Raji (cell line): ENCODE results near the gene WHRN.

ENCODE experiments used
- POLR2A ChIP-seq: IDR thresholded peaks from 2 replicates; pipeline ENCODE4 v1.6.1; 2011; ENCODE audit warnings: low read depth, low read length, control low read depth; ENCODE audit not compliant: insufficient read depth

The WHRN gene

DNA sequence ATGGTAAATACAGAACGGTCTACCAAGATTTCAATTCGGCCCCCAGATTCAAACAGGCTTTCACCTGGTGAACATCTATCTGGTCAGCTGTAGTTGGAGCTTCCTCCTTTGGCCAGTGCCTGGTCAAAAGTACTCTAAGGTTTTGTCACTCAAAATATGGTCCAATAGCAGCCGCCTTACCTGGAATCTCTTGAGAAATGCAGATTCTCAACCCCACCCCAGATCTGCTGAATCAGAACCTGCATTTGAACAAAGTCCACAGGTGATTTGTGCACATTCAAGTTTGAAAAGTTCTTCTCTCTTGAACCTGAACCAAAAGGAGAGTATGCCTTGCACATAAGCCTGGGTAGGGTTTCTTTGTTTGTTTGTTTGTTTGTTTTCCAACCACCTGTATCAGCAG lies 17.6 kb upstream of the WHRN start:
- TF ChIP-seq POLR2A, result no peak

DNA sequence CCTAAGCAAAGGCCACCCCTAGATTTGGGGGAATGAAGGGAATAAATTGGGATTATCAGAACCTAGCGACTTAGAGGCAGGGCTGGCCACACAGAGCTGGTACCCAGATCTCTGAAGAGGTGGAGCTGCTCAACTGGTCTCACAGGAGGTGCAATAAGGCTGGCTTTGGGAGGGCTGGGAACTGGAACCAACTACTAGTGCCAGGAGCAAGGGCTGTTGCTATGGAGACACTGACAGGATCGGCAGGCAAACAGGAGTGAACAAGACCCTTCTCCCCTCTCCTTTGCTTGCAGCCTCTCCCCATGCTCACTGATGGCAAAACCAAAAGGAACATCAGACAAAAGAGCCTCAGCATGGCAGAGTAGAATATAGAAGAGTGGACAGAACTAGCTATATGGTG lies 17.0 kb upstream of the WHRN start:
- TF ChIP-seq POLR2A, result no peak

DNA sequence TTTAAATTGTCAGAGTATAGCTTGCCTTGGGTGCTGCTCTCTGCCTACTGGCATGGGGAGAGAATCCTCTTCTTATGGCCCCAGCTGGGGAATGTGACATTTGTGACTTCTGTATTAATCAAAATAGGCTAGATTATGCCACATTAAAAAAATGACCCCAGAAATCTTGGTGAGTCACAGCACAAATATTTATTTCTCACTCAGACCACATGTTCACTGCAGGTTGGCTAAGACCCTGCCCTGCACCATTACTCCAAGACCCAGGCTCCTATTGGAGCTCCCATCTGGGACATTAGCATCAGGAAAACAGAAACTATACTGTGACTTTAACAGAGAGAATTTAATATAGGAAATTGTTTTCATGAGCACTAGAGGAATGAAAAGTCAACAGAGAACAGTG lies 16.6 kb upstream of the WHRN start:
- no peak for TF ChIP-seq POLR2A

DNA sequence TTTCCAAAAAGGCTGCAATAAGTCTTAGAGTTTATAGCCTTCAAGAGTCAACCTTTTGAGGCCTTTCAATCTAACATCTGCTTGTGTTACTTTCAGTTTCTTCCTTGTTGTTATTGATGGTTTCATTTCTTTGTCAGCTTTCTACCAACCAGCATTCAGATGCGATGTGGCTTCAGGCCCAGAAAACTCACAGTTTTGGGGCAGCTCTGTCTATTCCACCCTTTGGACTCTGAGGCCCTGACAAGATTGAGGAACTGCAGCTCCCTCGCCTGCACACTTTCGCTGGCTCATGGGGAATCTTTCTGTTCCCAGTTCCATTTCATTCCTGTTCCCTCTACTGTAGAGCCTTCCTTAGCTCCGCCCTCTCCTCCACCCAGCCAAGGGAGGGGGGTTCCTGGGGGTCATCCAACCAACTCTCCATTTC lies 13.3 kb upstream of the WHRN start:
- TF ChIP-seq POLR2A, result no peak

DNA sequence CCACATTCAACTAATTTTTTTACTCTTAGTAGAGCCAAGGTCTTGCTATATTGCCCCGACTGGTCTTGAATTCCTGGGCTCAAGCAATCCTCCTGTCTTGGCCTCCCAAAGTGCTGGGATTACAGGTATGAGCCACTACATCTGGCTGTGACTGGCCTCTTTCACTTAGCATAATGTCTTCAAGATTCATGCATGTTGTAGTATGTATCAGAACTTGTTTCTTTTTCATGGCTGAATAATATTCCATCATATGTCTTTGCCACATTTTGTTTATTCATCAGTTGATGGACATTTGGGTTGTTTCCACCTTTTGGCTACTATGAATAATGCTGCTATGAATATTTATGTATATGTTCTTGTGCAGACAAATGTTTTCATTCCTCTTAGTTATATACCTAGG lies 12.8 kb upstream of the WHRN start:
- TF ChIP-seq POLR2A, result no peak

DNA sequence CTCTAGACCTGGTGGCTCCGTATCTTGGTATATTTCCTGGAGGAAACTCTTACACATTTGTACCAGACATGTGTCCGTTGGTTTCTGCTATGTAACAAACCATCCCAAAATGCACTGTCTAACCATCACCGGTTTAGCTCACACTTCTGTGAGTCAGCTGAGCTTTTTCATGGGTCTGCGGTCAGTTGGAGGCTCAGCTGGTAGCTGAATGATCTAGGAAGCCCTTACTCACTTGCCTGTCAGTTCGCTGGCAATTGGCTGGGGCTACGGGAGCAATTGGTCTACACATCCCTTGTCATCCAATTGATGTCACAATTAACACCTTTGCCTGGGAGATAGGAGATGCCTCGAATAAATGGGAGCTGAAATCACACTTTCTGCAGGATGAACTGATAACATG lies 11.6 kb upstream of the WHRN start:
- TF ChIP-seq POLR2A, result no peak

DNA sequence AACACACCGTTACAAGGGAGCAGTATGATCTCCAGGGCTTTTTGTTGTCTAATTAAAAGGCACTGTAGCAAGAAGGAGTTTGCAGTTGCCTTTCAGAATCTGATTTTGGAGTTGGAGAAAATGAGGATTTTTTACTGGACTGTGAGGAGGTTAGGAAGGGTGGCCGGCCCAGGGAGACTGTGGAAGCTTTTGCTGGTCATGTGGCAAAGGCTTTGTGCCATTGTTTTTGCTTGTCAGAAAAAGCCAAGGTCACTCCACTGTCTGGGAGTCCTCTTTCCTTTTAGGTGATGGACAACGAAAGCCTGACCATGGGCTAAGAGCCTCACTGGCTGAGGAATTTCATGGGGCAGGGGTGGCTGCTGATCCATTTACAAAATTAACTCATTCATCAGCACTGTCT lies 10.3 kb upstream of the WHRN start:
- TF ChIP-seq POLR2A, result no peak

DNA sequence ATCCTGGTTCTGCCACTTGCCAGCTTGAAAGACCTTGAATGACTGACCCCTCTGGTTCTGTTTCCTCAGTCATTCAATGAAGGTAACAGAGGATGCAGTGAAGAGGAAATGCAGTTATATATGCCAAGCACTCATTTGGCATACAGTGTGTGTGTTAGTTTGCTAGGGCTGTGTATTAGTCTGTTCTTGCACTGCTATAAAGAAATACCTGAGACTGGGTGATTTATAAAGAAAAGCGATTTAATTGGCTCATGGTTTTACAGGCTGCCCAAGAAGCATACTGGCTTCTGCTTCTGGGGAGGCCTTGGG lies 8.6 kb upstream of the WHRN start:
- no peak for TF ChIP-seq POLR2A

DNA sequence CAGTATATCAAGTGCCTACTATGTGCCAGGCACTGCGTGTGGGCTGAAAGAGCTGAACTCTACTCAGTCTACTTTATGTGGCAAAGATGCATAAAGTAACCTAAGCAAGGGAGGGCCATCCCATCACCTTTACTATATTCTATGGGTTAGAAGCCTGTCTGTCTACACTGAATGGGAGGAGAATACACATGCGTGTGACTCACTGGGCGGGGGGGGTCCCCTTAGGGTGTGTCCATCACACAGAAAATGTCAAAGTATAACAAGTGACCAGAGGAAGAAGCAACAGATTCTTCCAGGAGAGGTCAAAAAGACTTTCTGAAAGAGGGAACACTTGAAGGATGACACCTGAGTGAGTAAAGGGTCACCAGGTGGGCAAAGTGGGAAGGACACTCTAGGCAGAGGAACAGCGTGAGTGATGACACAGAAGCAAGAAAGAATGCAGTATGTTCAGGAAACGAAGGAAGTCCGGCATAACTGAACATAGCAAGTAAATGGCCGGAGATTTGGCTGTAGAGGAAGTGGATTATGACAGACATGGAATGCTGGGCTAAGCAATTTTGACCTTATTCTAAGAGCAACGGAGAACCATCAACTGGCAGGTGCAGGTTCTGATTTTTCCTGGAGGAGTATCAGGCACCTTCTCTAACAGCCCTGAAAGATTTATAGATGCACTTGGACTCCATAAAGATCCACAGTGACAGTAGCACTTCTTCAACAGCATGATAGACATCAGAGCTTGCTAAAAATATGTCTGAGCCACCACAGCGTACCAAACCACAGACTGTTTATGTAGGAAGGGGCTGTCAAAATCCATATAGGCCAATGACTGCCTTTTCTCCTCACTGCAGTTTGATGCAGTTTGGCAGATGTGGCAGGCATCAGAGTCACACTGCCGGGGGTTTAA lies 8.0 kb upstream of the WHRN start:
- no peak for TF ChIP-seq POLR2A

DNA sequence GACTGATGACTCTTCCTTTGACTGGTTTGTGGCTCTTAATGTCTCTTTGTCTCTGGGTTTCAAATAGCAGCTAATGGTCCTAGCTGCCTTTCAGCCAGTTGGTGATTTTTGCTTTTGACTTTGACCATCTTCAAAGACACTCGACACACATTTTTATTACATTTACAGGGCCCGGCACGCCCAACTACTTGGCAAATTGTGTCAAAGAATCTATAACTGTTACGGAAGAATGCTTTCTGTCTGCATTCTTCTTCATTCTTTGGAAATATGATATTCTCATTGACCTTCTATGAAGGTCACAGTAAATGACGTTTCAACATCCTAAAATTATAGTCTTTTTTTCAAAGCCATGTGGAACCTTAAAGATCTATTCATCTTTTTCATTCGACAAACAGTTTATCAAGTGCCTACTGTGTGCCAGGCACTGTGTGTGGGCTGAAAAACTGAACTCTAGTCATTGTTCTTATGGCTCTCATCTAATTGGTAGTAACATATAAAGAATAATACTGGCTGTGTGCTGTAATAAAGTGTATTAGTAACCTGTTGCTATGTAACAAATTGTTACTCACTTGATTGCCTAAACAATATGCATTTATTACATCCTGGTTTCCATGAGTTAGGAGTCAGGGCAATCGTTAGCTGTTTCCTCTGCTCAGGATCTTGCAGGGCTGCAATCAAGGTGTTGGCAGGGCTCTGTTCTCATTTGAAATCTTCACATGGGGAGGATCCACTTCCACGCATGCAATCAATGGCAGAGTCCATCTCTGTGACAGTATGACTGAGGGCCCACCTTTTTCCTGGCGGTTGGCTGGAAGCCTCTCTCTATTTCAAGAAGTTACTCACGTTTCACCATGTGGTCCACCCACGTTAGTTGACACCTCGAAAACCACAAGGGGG lies 7.0 kb upstream of the WHRN start:
- TF ChIP-seq POLR2A, result no peak

DNA sequence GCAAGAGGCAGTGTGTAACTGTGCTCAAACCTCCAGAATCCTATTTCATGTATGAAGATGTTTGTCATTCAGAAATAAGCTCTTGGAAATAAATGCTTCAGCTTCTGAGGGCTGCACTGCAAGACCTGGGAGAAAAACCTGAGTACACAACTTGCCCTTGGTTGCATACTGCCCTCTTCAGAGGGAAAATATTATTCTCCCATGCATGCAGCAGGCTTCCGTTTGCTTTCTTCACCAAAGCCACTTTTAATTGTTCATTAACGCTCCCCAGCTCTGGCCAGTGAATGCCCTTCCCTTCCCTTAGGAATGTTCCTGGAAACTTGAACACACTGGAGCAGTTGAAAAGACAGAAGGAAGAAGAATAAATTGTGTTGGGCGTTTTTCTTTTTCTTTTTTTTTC lies 2.5 kb upstream of the WHRN start:
- TF ChIP-seq POLR2A, result no peak

DNA sequence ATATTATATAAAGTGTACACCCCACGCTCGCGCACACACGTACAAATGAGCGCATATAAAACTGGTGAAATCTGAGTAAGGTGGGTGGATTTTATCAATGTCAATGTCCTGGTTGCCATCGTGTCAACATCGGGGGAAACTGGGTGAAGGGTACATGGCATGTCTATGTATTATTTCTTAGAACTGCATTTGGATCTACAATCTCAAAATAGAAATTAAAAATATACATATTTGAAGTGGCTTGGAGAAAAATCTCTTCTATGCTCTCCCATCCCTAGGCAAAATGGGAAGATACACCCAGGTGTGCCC lies 763 bp upstream of the WHRN start:
- no peak for TF ChIP-seq POLR2A

DNA sequence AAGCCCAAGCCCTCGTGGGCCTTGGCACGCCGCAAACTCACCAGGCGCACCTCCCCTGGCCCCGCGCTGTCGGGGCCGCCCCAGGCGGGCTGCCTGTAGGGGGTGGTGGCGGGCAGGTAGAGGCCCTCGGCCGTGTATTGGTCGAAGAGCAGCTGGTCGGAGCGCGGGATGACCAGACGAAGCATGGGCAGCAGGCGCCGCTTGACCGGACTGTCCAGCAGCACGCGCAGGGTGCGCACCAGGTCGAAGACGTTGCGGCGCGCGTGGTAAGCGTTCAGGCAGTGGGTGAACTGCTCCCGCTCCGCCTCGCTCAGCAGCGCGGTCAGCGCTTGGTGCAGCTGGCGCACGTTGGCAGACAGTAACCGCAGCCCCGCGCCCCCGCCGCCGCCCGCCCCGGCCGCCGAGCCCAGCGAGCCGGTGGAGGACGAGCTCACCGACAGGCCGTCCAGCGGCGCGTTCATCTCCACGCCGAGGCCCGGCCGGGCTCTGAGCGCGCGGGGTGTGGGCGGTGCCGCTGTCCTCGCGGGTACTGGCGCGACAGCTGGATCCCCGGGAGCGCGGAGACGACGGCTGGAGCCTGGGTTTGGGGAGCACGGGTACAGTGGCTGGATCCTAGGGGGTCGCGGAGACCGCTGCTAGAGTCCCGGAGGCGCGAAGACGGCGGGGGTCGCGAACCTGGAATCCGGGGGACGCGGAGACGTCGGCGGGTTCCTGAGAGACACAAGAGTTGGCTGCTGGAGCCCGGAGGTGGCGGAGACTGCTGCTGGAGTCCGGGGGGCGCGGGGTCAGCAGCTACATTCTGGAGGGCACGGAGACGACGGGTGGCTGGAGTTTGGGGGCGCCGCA lies 709 bp downstream of the WHRN start:
- no peak for TF ChIP-seq POLR2A

DNA sequence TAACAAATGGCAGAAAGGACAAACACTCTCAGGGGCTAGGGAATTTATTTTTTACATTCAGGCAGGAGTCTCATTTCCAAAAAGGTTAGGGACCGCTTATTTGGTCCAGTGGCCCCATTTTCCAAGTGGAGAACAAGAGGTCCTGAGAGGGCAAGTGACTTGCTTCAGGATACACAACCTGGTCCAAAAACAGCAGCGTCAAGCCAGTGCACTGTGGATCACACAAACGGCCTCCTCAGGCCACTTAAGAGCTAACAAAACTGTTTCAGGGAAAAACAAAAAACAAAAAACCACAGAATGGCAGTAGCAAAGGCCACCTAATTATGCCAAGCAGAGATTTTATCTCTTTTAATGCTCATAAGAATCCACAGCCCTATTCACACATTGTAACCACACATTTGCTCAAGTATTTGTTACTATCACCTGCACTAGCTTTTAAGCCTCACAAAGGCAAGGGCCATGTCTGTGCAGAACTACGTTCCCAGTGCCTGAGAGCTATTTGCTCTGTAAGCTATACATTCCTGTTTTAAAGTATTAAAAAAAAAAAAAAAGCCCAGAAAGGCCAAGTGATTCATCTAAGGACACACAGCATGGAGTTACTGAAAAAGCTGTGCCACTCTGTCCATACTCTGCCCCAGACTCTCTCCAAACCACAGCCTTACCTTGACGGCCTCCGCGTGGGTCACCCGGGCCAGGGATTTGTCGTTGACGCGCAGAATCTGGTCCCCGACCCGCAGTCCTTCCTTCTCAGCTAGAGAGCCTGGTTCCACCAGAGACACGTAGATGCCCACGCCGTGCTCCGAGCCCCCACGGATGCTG lies 1.5 kb downstream of the WHRN start:
- no peak for TF ChIP-seq POLR2A

DNA sequence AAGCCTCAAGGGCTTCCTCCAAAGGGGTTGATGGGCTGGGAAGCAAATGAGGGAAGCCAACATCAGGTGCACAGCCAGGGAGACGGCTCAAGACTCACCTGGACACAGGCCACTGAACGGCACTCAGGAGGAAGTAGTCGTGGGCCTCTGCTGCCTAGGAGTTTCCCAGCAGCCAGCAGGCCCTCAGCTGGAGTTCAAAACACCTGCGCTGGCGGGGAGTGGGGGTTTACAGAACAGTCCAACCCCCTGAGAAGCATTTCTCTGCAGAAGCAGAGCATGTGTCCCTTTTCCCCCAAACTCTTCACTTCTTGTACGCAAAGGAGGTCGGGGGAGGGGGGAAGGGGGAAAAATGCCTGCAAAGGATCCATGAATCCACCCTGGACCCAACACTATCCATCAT lies 2.3 kb downstream of the WHRN start:
- no peak for TF ChIP-seq POLR2A
